SH-SY5Y (cell line): Measurements from ENCODE around the gene MEGF6.

Experiments used
- GATA2 ChIP-seq: IDR thresholded peaks from 2 replicates; pipeline ENCODE4 v1.6.1; 2011; ENCODE audit warnings: mild to moderate bottlenecking, low read depth, low read length
- GATA3 ChIP-seq: IDR thresholded peaks from 2 replicates; pipeline ENCODE4 v1.6.1; 2011; ENCODE audit warnings: low read depth, mild to moderate bottlenecking, low read length, moderate library complexity

DNA sequence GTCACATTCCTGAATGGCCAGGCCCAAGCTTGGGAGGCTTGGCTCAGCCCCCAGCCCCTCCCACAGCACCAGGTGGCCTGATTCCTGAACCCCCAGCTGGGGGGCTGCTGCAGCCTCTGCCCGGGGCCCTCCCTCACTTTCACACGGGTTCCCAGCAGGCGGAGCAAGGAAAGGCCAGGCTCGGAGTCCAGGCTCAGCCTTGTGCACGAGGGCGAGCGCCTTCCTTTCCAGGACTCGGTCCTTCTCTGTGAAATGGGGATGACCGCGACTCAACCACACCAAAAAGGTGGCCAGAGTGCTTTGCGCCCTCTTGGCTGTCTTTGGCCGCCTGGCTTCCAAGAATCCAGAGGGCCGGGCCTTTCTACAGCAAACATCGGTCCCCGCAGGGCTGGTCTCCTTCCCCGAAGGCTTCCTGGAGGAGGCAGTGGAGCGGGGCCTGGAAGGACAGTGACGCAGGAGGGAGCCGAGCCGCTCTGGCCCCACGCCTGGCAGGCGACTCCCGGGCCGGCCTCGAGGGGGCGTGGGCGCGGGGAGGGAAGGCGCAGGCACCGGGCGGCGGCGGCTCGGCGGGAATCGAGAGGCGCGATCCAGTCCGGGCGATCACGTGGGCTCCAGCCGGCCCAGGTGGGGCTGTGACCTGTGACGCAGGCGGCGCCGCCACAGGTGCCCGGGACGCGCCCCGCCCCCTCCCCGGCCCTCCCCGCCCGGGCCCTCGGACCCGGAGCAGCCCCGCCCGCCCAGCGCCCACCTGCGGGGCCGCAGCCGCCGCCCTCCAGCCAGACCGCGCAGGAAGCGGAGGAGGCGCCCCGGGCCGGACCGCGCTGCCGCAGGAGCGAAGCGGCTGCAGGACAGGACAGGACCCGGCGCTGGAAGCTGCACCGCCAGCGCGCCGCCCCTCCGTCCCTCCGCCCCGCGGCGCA, 157.2 kb downstream of the MEGF6 start, which contains the start of gene ARHGEF16:
- no peak for TF ChIP-seq GATA2
- no peak for TF ChIP-seq GATA3
